B cell (primary cell): ENCODE measurements around the gene ZWINT. TPM values are rescaled to one million over a fixed set of nuclear protein-coding genes. Genes with fewer than 3 reads are reported as not detected.

Source experiments
- ATAC-seq: fragments of 200-7000 bp; cut with Tn5 transposase; one replicate; pipeline ENCODE4 v1.10.0; 2021; ENCODE audit warnings: low read depth, mild to moderate bottlenecking, moderate number of reproducible peaks, moderate library complexity
- CTCF ChIA-PET: fragments of 350-600 bp; sonication (Branson Sonifier 250); formaldehyde crosslinking; loops from one replicate; lab custom pipeline; 2021; ENCODE audit warnings: antibody characterized with exemption, inconsistent platforms; lab: Charles Lee
- POLR2A ChIA-PET: fragments of 350-600 bp; sonication (Branson Sonifier 250); formaldehyde crosslinking; loops from one replicate; lab custom pipeline; 2021; ENCODE audit warnings: antibody characterized with exemption; lab: Charles Lee
- DNase-seq: peaks from one replicate; pipeline ENCODE4 v3.0.0; 2013
- H2AFZ ChIP-seq: 2 replicates; pipeline ENCODE4 v1.6.1; 2012; ENCODE audit warnings: mild to moderate bottlenecking, low read depth, low read length; ENCODE audit not compliant: insufficient read depth, poor library complexity, severe bottlenecking
- H3K27ac ChIP-seq, 2 donors: 1 replicate in 1 of 2; 2 replicates in 1 of 2; pipeline ENCODE4 v1.5.1; 2012 to 2013; ENCODE audit warnings: low read length in 2 of 2, mild to moderate bottlenecking in 2 of 2, moderate library complexity in 1 of 2
- H3K27me3 ChIP-seq, 4 experiments: fragments of 200-600 bp in 1 of 4; sonication (generic) in 1 of 4; replicated peaks in 1 of 4; 1 replicate in 2 of 4; 2 replicates in 2 of 4; pipeline versions ENCODE4 v1.6.1 to v1.7.0; 2013 to 2016; ENCODE audit warnings: low read length in 3 of 4, mild to moderate bottlenecking in 2 of 4, mixed read lengths in 1 of 4, moderate library complexity in 1 of 4; ENCODE audit not compliant: insufficient read depth in 4 of 4, control insufficient read depth in 3 of 4; ENCODE audit errors: control extremely low read depth in 1 of 4
- H3K36me3 ChIP-seq, 2 experiments: replicated peaks in 1 of 2; 1 replicate in 1 of 2; 2 replicates in 1 of 2; pipeline versions ENCODE4 v1.6.1 to v1.7.1; 2013; ENCODE audit warnings: low read length in 1 of 2; ENCODE audit not compliant: insufficient read depth in 2 of 2, control insufficient read depth in 1 of 2; ENCODE audit errors: control extremely low read depth in 1 of 2, extremely low read depth in 1 of 2
- H3K4me1 ChIP-seq, 2 donors: fragments of 200-600 bp in 1 of 2; sonication (generic) in 1 of 2; 1 replicate in 1 of 2; 2 replicates in 1 of 2; pipeline versions ENCODE4 v1.5.1 to v1.6.1; 2013 to 2017; ENCODE audit warnings: low read length in 2 of 2; ENCODE audit not compliant: control insufficient read depth in 2 of 2, insufficient read depth in 2 of 2
- H3K4me2 ChIP-seq: replicated peaks from 2 replicates; pipeline ENCODE3; 2012; ENCODE audit warnings: mild to moderate bottlenecking, low read depth, low read length; ENCODE audit not compliant: poor library complexity, severe bottlenecking
- H3K4me3 ChIP-seq, 5 experiments: fragments of 200-600 bp in 1 of 5; sonication (generic) in 1 of 5; 1 replicate in 3 of 5; 2 replicates in 2 of 5; pipeline versions ENCODE4 v1.5.1 to v1.7.0; 2011 to 2016; ENCODE audit warnings: low read length in 4 of 5, mild to moderate bottlenecking in 4 of 5, low read depth in 2 of 5, control low read depth in 1 of 5, moderate library complexity in 1 of 5; ENCODE audit not compliant: insufficient read depth in 1 of 5; ENCODE audit errors: control extremely low read depth in 1 of 5, extremely low read depth in 1 of 5
- H3K79me2 ChIP-seq: fragments of 200-600 bp; sonication (generic); one replicate; pipeline ENCODE4 v1.6.0; 2016; ENCODE audit warnings: low read length; ENCODE audit not compliant: control insufficient read depth, insufficient read depth
- H3K9ac ChIP-seq: fragments of 200-600 bp; sonication (generic); 2 replicates; pipeline ENCODE4 v1.6.1; 2017; ENCODE audit warnings: mild to moderate bottlenecking, low read length, moderate library complexity
- H3K9me3 ChIP-seq, 3 donors: one replicate each; pipeline versions ENCODE4 v1.6.1 to v1.7.1; 2013; ENCODE audit warnings: low read length in 2 of 3; ENCODE audit not compliant: control insufficient read depth in 2 of 3, insufficient read depth in 1 of 3; ENCODE audit errors: control extremely low read depth in 1 of 3
- H4K20me1 ChIP-seq: 2 replicates; pipeline ENCODE4 v1.6.0; 2012; ENCODE audit warnings: mild to moderate bottlenecking, low read length; ENCODE audit not compliant: insufficient read depth, control insufficient read depth, poor library complexity, severe bottlenecking
- H3K27ac Mint-ChIP-seq: one replicate; pipeline ENCODE4 v1.8.0; 2021; ENCODE audit warnings: mixed read lengths
- H3K27me3 Mint-ChIP-seq: one replicate; pipeline ENCODE4 v1.8.0; 2021; ENCODE audit warnings: mixed read lengths
- H3K4me1 Mint-ChIP-seq: one replicate; pipeline ENCODE4 v1.8.0; 2021; ENCODE audit warnings: mixed read lengths
- H3K4me3 Mint-ChIP-seq: one replicate; pipeline ENCODE4 v1.8.0; 2021; ENCODE audit warnings: mixed read lengths
- H3K9me3 Mint-ChIP-seq: one replicate; pipeline ENCODE4 v1.8.0; 2022; ENCODE audit warnings: mixed read lengths; ENCODE audit not compliant: insufficient read depth
- CTCF ChIP-seq: fragments of 200-600 bp; IDR thresholded peaks from one replicate; pipeline ENCODE4 v1.8.0; 2022; ENCODE audit warnings: antibody characterized with exemption, mild to moderate bottlenecking
- EZH2 ChIP-seq: IDR thresholded peaks from 2 replicates; pipeline ENCODE4 v1.6.1; 2012; ENCODE audit warnings: borderline replicate concordance, low read depth, mild to moderate bottlenecking, moderate library complexity, low read length; ENCODE audit not compliant: insufficient read depth, poor library complexity, severe bottlenecking
- WGBS: methylation state at CpG from one replicate; pipeline ENCODE4 v1.1.5; 2013; ENCODE audit warnings: missing lambda C conversion rate; ENCODE audit not compliant: insufficient coverage; 5-methylcytosine and 5-hydroxymethylcytosine counted together
- intact Hi-C: fragments of 100-400 bp; cut with micrococcal nuclease; formaldehyde crosslinking; loops from one replicate; pipeline ENCODE4 v1.10.0; 2022
- polyA plus RNA-seq: library from polyadenylated mRNA; depleted of rRNA; stranded (reverse); fragments of >200 nt; gene quantifications from 2 replicates; pipeline ENCODE4 v1.2.3, GENCODE V29; 2012
- total RNA-seq, 2 donors: library from RNA; stranded (reverse); fragments of 120-200 nt in 1 of 2; gene quantifications; 1 replicate in 1 of 2; 2 replicates in 1 of 2; pipeline versions ENCODE4 v1.2.3 to v1.2.4, GENCODE V29; 2013 to 2022

ZWINT gene
- total and polyA plus RNA-seq, 2 donors (not counting 1 experiment from before 2014, with no cell fraction given): 0.85 to 1.1 TPM

DNA sequence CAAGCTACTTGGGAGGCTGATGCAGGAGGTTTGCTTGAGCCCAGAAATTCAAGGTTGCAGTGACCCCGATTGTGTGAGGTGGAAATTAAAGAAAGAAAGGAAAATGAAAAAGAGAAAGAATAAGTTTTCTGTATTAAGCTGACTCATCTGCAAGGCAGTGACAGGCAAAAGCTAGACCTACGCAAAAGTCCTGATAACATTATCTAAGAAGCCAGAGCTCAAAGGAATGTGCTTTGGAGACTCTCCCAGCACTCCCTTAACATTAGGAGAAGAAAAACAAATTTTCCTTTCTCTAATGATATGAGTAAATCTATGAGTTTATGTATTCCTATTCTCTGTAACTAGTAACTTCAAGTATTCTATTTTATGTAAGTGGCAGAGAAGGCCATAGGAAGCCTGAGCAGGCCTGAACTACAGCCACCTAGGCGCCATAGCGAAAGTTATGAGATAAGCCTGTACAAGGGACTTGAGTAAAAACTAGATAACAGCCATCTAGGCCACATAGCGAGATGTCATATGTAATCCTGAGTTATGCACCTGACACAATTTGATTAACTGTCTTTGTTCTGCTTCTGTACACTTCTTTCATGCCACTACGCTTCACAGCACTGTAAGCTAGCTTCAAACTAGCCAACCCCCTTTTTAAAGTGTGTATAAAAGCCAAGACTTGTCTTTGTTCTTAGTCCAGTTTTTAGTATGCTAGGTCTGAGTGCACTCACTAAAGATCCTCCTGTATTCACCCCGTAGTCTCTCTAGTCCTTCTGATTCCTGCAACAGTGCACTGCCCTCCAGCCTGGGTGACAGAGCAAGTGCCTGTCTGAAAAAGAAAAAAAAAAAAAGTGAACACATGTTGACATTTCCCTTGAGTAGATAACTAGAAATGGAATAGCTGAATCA is 9.4 kb upstream of the ZWINT start:
- CTCF ChIA-PET: no interaction called here
- Histone ChIP-seq H3K4me2 (no peak overlapping the region), H3K79me2 (no peaks in the 10 kb centered on the region), H3K4me3 (no peak overlapping the region), H3K27ac (no peak overlapping the region), H2AFZ (no peak overlapping the region), H3K9me3 (peaks cover 6 to 17% (median 16%) of the 10 kb centered on the region in 3 donors), H3K9ac (no peak overlapping the region), H3K27me3 (no peaks in the 10 kb centered on the region), H4K20me1 (no peaks in the 10 kb centered on the region), H3K4me1 (no peaks in the 10 kb centered on the region), H3K36me3 (no peaks in the 10 kb centered on the region)
- POLR2A ChIA-PET: no interaction called here
- ATAC-seq: peak; percentile 33
- peak; percentile 40 for DNase-seq
- Mint-ChIP-seq H3K4me1 (no peaks in the 10 kb centered on the region), H3K27ac (no peak overlapping the region), H3K27me3 (no peaks in the 10 kb centered on the region), H3K9me3 (peaks cover 15% of the 10 kb centered on the region), H3K4me3 (no peak overlapping the region)
- WGBS: 100% methylated on average over 3 of the region's 7 CpGs
- TF ChIP-seq EZH2 (no peak), CTCF (no peak)
- intact Hi-C loops: no loop called here

DNA sequence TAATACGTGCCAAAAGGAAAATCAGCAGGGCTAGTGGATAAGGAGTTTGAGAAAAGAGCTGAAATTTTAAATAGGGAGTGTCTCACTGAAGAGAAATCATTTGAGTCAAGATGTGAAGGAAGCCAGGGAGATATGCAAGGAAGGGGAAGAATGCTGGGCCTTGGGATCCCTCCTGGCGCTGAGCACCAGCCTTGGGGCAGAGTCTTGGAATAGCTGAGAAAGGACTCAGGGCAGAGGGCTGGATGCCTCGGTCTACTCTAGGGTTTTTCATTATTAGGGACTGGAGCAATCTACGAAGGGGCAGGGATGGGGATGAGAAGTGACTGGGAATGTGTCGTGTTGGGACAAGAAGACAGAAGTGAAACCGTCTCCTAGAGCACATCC is 484 bp downstream of the ZWINT start:
- H3K4me1 Mint-ChIP-seq: peaks cover 12% of the 10 kb centered on the region
- no peaks in the 10 kb centered on the region for H3K9me3 Mint-ChIP-seq
- Histone ChIP-seq H3K4me1 (peaks cover 5 to 13% of the 10 kb centered on the region in 2 donors), H3K27me3 (no peaks in the 10 kb centered on the region), H3K27ac (no peak overlapping the region), H3K4me2 (peak overlapping the region; percentile 85), H2AFZ (peak overlapping the region; percentile 89), H3K36me3 (no peaks in the 10 kb centered on the region), H3K9ac (peak overlapping the region; percentile 80), H3K9me3 (no peaks in the 10 kb centered on the region), H3K4me3 (peak overlapping the region; percentile 76 to 93 (median 79)), H4K20me1 (no peaks in the 10 kb centered on the region), H3K79me2 (no peaks in the 10 kb centered on the region)
- ChIA-PET CTCF (no interaction called here), POLR2A (no interaction called here)
- 21% methylated on average over 6 of the region's 6 CpGs for WGBS
- TF ChIP-seq CTCF (no peak), EZH2 (no peak)
- DNase-seq (no peak), ATAC-seq (no peak)
- H3K4me3 Mint-ChIP-seq: peak overlapping the region; percentile 90
- intact Hi-C loops: loop anchor here (10.0 kb wide), 1 partner anchor 274 kb away; no protein-coding TSS in a partner anchor
- H3K27ac Mint-ChIP-seq: no peak overlapping the region
- no peaks in the 10 kb centered on the region for H3K27me3 Mint-ChIP-seq
